Neural cell (in vitro differentiated cells): Measurements from ENCODE around the gene KIAA0513. TPM values are rescaled to one million over a fixed set of nuclear protein-coding genes. Genes with fewer than 3 reads are reported as not detected.

Experiments
- H2AFZ ChIP-seq: fragments of 200-600, 300-800 bp; sonication (generic), shearing (Covaris generic); 2 replicates; pipeline ENCODE4 v1.6.0; 2014; ENCODE audit warnings: low read depth, mild to moderate bottlenecking, antibody characterized with exemption, low read length, moderate library complexity
- H3F3A ChIP-seq: fragments of 200-600 bp; shearing (Covaris generic); 2 replicates; pipeline ENCODE4 v1.6.1; 2016; ENCODE audit warnings: mild to moderate bottlenecking, moderate library complexity, mixed read lengths, antibody characterized with exemption, low read length; ENCODE audit not compliant: insufficient read depth, poor library complexity, severe bottlenecking
- H3K27ac ChIP-seq: fragments of 200-600, 300-800 bp; sonication (generic), shearing (Covaris generic); 2 replicates; pipeline ENCODE4 v1.5.1; 2014; ENCODE audit warnings: mild to moderate bottlenecking, low read length, moderate library complexity
- H3K27me3 ChIP-seq: fragments of 300-800, 200-600 bp; sonication (generic), shearing (Covaris generic); 2 replicates; pipeline ENCODE4 v1.6.0; 2014; ENCODE audit warnings: mild to moderate bottlenecking, low read depth, low read length, moderate library complexity; ENCODE audit not compliant: insufficient read depth
- H3K36me3 ChIP-seq: fragments of 300-800, 200-600 bp; sonication (generic), shearing (Covaris generic); 2 replicates; pipeline ENCODE4 v1.5.1; 2014; ENCODE audit warnings: mild to moderate bottlenecking, antibody characterized with exemption, low read length, moderate library complexity; ENCODE audit not compliant: insufficient read depth
- H3K4me2 ChIP-seq: fragments of 300-800, 200-600 bp; sonication (generic), shearing (Covaris generic); 2 replicates; pipeline ENCODE4 v1.6.0; 2014; ENCODE audit warnings: mild to moderate bottlenecking, low read length
- H3K4me3 ChIP-seq: fragments of 300-800, 200-600 bp; sonication (generic), shearing (Covaris generic); 2 replicates; pipeline ENCODE4 v1.5.1; 2014; ENCODE audit warnings: mild to moderate bottlenecking, low read length, moderate library complexity
- H3K79me2 ChIP-seq: fragments of 200-600 bp; shearing (Covaris generic); replicated peaks from 2 replicates; pipeline ENCODE4 v1.6.0; 2014; ENCODE audit warnings: mild to moderate bottlenecking, low read length, moderate library complexity; ENCODE audit not compliant: insufficient read depth
- H3K9ac ChIP-seq: fragments of 300-800, 200-600 bp; sonication (generic), shearing (Covaris generic); 2 replicates; pipeline ENCODE4 v1.6.1; 2016; ENCODE audit warnings: mild to moderate bottlenecking, low read length, mixed read lengths
- H3K9me2 ChIP-seq: fragments of 200-600 bp; shearing (Covaris generic); 2 replicates; pipeline ENCODE4 v1.6.1; 2016; ENCODE audit warnings: mild to moderate bottlenecking, low read length, mixed read lengths; ENCODE audit not compliant: insufficient read depth
- H3K9me3 ChIP-seq: fragments of 200-600, 300-800 bp; sonication (generic), shearing (Covaris generic); 2 replicates; pipeline ENCODE4 v1.6.1; 2016; ENCODE audit warnings: mild to moderate bottlenecking, mixed run types, low read length, moderate library complexity, mixed read lengths
- H4K20me1 ChIP-seq: fragments of 200-600 bp; shearing (Covaris generic); 2 replicates; pipeline ENCODE4 v1.6.1; 2016; ENCODE audit warnings: mild to moderate bottlenecking, mixed run types; ENCODE audit not compliant: insufficient read depth
- CTCF ChIP-seq: fragments of 450-650 bp; IDR thresholded peaks from 2 replicates; pipeline ENCODE4 v1.5.1; 2014; ENCODE audit warnings: antibody characterized with exemption, mild to moderate bottlenecking, moderate library complexity; ENCODE audit not compliant: poor library complexity, severe bottlenecking
- EP300 ChIP-seq: fragments of 450-650 bp; conservative IDR thresholded peaks from 2 replicates; pipeline ENCODE4 v1.6.1; 2014; ENCODE audit warnings: antibody characterized with exemption, mild to moderate bottlenecking, moderate library complexity; ENCODE audit not compliant: poor library complexity, severe bottlenecking
- EZH2 ChIP-seq: fragments of 200-600, 300-800 bp; shearing (Covaris generic), sonication (generic); IDR thresholded peaks from 2 replicates; pipeline ENCODE4 v1.6.1; 2014; ENCODE audit warnings: antibody characterized with exemption, low read length, borderline replicate concordance, mild to moderate bottlenecking; ENCODE audit not compliant: insufficient read depth, poor library complexity, severe bottlenecking
- MXI1 ChIP-seq: fragments of 450-650 bp; conservative IDR thresholded peaks from 2 replicates; pipeline ENCODE4 v1.6.1; 2014; ENCODE audit warnings: antibody characterized with exemption, mild to moderate bottlenecking; ENCODE audit not compliant: poor library complexity, severe bottlenecking
- POLR2AphosphoS5 ChIP-seq: IDR thresholded peaks from 2 replicates; pipeline ENCODE4 v1.6.1; 2012
- RAD21 ChIP-seq: fragments of 450-650 bp; conservative IDR thresholded peaks from 2 replicates; pipeline ENCODE4 v1.6.1; 2014; ENCODE audit warnings: antibody characterized with exemption, mild to moderate bottlenecking, moderate library complexity
- REST ChIP-seq: IDR thresholded peaks from 2 replicates; pipeline ENCODE4 v1.6.1; 2012; ENCODE audit warnings: borderline replicate concordance
- SMC3 ChIP-seq: fragments of 450-650 bp; conservative IDR thresholded peaks from 2 replicates; pipeline ENCODE4 v1.6.1; 2014; ENCODE audit warnings: antibody characterized with exemption, mild to moderate bottlenecking, moderate library complexity; ENCODE audit not compliant: poor library complexity
- TAF1 ChIP-seq: IDR thresholded peaks from 2 replicates; pipeline ENCODE4 v1.6.1; 2012; ENCODE audit warnings: low read depth
- polyA plus RNA-seq: library from polyadenylated mRNA; depleted of rRNA; stranded (reverse); fragments of >200 nt; gene quantifications from 2 replicates; pipeline ENCODE4 v1.2.3, GENCODE V29; 2014

KIAA0513 gene
- polyA plus RNA-seq, 1 donor from 2014 or later, result 18.9 TPM

GRCh38 chr16:85081038-85081437 lies 53.4 kb downstream of the KIAA0513 start:
- H3K4me2 ChIP-seq, result no peak overlapping the region
- H3K9ac ChIP-seq, result no peak overlapping the region
- H3F3A ChIP-seq, result no peaks in the 10 kb centered on the region
- no peaks in the 10 kb centered on the region for H4K20me1 ChIP-seq
- H3K79me2 ChIP-seq, result no peaks in the 10 kb centered on the region
- no peaks in the 10 kb centered on the region for H3K9me2 ChIP-seq
- no peak overlapping the region for H3K4me3 ChIP-seq
- no peak overlapping the region for H2AFZ ChIP-seq
- no peak overlapping the region for H3K27ac ChIP-seq
- H3K36me3 ChIP-seq, result peaks cover 4% of the 10 kb centered on the region
- no peaks in the 10 kb centered on the region for H3K27me3 ChIP-seq
- no peak for TF ChIP-seq POLR2AphosphoS5
- TF ChIP-seq CTCF, result no peak
- TF ChIP-seq EZH2, result no peak
- TF ChIP-seq MXI1, result no peak
- no peak for TF ChIP-seq REST
- TF ChIP-seq RAD21, result no peak
- TF ChIP-seq TAF1, result no peak
- no peak for TF ChIP-seq SMC3
- no peak for TF ChIP-seq EP300
- no peaks in the 10 kb centered on the region for H3K9me3 ChIP-seq

- TF ChIP-seq EZH2, result no peak
- no peak for TF ChIP-seq POLR2AphosphoS5
- no peak for TF ChIP-seq SMC3
- Histone ChIP-seq H3F3A (no peaks in the 10 kb centered on the region), H3K9me3 (no peaks in the 10 kb centered on the region), H3K27me3 (no peaks in the 10 kb centered on the region), H3K4me2 (no peak overlapping the region), H3K36me3 (peaks cover 4% of the 10 kb centered on the region), H3K4me3 (no peak overlapping the region), H4K20me1 (no peaks in the 10 kb centered on the region), H3K79me2 (no peaks in the 10 kb centered on the region), H3K9me2 (no peaks in the 10 kb centered on the region), H3K9ac (no peak overlapping the region), H3K27ac (no peak overlapping the region), H2AFZ (no peak overlapping the region)
Observed at GRCh38 chr16:85081765-85082164, 54.2 kb downstream of the KIAA0513 start.
